IPS-18c (cell line): ENCODE results near the gene PTPRN2.

Experiments
- H3K4me3 ChIP-seq: 2 replicates; pipeline ENCODE4 v1.7.0; 2013; ENCODE audit warnings: low read depth, mild to moderate bottlenecking, low read length, moderate library complexity; ENCODE audit not compliant: insufficient read depth
- H3K9me3 ChIP-seq: one replicate; pipeline ENCODE4 v1.6.1; 2013; ENCODE audit warnings: mild to moderate bottlenecking, low read length, moderate library complexity; ENCODE audit not compliant: control insufficient read depth, insufficient read depth

Gene PTPRN2

GRCh38 chr7:158606671-158607424 lies 19.2 kb upstream of the PTPRN2 start:
- Histone ChIP-seq H3K4me3 (no peak overlapping the region), H3K9me3 (peaks cover 2% of the 10 kb centered on the region)

- Histone ChIP-seq H3K9me3 (peaks cover 2% of the 10 kb centered on the region), H3K4me3 (no peak overlapping the region)
Observed at GRCh38 chr7:158606129-158606528, 18.5 kb upstream of the PTPRN2 start.

GRCh38 chr7:158603773-158604755 lies 16.4 kb upstream of the PTPRN2 start:
- peaks cover 2% of the 10 kb centered on the region for H3K9me3 ChIP-seq

GRCh38 chr7:158602905-158603772 lies 15.5 kb upstream of the PTPRN2 start:
- Histone ChIP-seq H3K4me3 (no peak overlapping the region), H3K9me3 (peaks cover 2% of the 10 kb centered on the region)

More at GRCh38 chr7:158603773-158604755, 16.4 kb upstream of the PTPRN2 start:
- no peak overlapping the region for H3K4me3 ChIP-seq

GRCh38 chr7:158602041-158602440 lies 14.4 kb upstream of the PTPRN2 start:
- H3K9me3 ChIP-seq, result peaks cover 2% of the 10 kb centered on the region

DNA sequence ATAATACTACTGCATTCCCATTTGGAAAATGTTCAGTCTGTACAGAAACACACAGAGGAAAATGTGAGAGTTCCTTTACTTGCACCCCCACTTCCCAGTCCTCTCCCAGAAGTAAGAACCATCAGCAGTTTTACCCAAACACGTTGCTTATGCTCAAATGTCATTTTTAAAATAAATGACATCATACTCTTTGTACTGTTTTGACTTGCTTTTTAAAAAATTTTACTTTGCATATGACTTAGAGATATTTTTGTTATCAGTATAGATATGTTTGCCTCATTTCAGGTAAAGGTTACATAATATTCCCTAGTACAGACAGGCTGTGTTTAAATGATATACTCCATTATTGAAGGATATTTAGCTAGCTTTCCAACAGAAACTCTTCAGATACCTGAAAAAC lies 13.5 kb upstream of the PTPRN2 start:
- no peak overlapping the region for H3K4me3 ChIP-seq
- peaks cover 6% of the 10 kb centered on the region for H3K9me3 ChIP-seq

More at GRCh38 chr7:158602041-158602440, 14.4 kb upstream of the PTPRN2 start:
- no peak overlapping the region for H3K4me3 ChIP-seq

- Histone ChIP-seq H3K4me3 (no peak overlapping the region), H3K9me3 (peaks cover 8% of the 10 kb centered on the region)
Observed at GRCh38 chr7:158596745-158597144, 9.1 kb upstream of the PTPRN2 start.

GRCh38 chr7:158596309-158596708 lies 8.7 kb upstream of the PTPRN2 start:
- Histone ChIP-seq H3K9me3 (peaks cover 8% of the 10 kb centered on the region), H3K4me3 (no peak overlapping the region)

DNA sequence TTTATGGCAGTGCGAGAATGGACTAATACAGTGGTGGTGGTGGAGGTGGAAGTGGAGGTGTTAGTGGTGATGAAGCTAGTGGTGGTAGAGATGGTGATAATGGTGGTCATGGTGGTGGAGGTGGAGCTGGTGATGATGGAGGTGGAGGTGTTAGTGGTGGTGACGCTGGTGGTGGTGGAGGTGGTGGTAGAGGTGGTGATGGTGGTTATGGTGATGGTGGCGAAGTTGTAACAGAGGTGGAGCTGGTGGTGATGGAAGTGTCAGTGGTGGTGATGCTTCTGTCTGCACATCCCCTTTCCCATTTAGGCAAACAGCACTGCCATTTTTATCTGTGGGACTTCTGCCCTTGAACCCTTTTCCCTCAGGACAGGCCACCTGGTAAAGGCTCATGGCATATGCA lies 7.4 kb upstream of the PTPRN2 start:
- H3K9me3 ChIP-seq, result peaks cover 8% of the 10 kb centered on the region
- peak overlapping the region; percentile 0; the same call in 1 of the 2 replicates for H3K4me3 ChIP-seq

DNA sequence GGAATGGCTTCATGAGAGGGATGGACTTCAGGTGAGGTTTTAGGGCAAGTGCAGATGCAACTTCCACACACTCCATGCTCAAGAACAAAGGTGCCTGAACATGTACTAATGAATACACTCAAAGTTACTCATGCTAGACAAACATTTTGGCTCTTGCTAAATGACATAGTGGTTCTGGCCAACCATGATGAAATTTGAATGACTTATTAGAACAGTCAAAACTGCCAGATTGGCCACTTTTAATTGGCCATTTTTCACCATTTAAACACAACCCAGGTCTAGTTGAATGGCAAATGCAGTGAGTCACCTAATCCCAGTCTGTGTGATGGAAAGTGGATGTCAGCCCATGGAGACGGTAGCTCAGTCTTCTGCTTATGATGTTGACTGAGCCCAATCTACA lies 4.9 kb upstream of the PTPRN2 start:
- peaks cover 8% of the 10 kb centered on the region for H3K9me3 ChIP-seq
- no peak overlapping the region for H3K4me3 ChIP-seq

- Histone ChIP-seq H3K9me3 (peaks cover 8% of the 10 kb centered on the region), H3K4me3 (no peak overlapping the region)
Observed at GRCh38 chr7:158591944-158592343, 4.3 kb upstream of the PTPRN2 start.

DNA sequence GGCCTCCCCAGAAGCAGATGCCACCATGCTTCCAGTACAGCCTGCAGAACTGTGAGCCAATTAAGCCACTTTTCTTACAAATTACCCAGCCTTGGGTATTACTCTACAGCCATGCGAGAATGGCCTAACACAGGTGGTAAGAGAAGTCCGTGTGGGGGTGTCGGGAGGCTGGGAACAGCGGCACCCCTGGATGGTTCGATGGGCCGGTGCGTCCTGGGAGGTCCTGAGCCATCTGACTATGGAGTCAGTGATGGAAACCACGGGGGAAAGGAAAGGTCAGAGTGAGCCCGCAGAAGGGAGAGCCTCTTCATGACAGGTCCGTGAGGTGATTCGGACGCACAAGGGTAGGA lies 2.5 kb upstream of the PTPRN2 start:
- Histone ChIP-seq H3K9me3 (peaks cover 3% of the 10 kb centered on the region), H3K4me3 (no peak overlapping the region)

DNA sequence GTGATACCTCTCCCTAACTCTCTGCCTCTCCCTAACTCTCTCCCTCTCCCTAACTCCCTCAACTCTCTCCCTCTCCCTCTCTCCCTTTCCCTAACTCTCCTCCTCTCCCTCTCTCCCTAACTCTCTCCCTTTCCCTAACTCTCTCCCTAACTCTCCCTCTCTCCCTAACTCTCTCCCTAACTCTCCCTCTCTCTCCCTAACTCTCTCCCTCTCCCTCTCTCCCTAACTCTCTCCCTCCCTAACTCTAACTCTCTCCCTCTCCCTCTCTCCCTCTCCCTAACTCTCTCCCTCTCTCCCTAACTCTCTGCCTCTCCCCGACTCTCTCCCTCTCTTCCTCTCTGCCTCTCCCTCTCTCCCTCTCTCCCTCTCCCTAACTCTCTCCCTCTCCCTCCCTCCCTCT lies 2.0 kb upstream of the PTPRN2 start:
- H3K9me3 ChIP-seq, result no peaks in the 10 kb centered on the region
- no peak overlapping the region for H3K4me3 ChIP-seq

GRCh38 chr7:158588878-158589442 lies 1.3 kb upstream of the PTPRN2 start:
- Histone ChIP-seq H3K4me3 (no peak overlapping the region; the same call in 1 of the 2 replicates), H3K9me3 (no peaks in the 10 kb centered on the region)

GRCh38 chr7:158588085-158588877 lies 658 bp upstream of the PTPRN2 start:
- H3K4me3 ChIP-seq, result peak overlapping the region; percentile 36
- H3K9me3 ChIP-seq, result no peaks in the 10 kb centered on the region

- Histone ChIP-seq H3K9me3 (no peaks in the 10 kb centered on the region), H3K4me3 (peak overlapping the region; percentile 36)
Observed at GRCh38 chr7:158586499-158587161, 993 bp downstream of the PTPRN2 start.
